SK-N-SH treated with all-trans-retinoic acid at 6 μM for 48 hours (cell line): ENCODE data around the gene SARS2.

Source experiments
- ARNTL ChIP-seq: fragments of 450-650 bp; formaldehyde crosslinking; IDR thresholded peaks from 2 replicates; pipeline ENCODE4 v1.5.0; 2020; ENCODE audit warnings: low read depth, mild to moderate bottlenecking, moderate library complexity, borderline replicate concordance
- CREB5 ChIP-seq: fragments of 250-450 bp; sonication (Bioruptor Pico); IDR thresholded peaks from 2 replicates; pipeline ENCODE4 v1.5.1; 2020; ENCODE audit warnings: low read depth, mild to moderate bottlenecking, moderate library complexity
- CSRNP3 ChIP-seq: fragments of 250-450 bp; sonication (Bioruptor Pico); IDR thresholded peaks from 2 replicates; pipeline ENCODE4 v1.5.1; 2021; ENCODE audit warnings: mild to moderate bottlenecking, moderate library complexity
- ISL1 ChIP-seq: fragments of 250-450 bp; sonication (Bioruptor Pico); IDR thresholded peaks from 2 replicates; pipeline ENCODE4 v2.1.2; 2022; ENCODE audit warnings: mild to moderate bottlenecking, moderate library complexity
- PATZ1 ChIP-seq: fragments of 250-450 bp; sonication (Bioruptor Pico); IDR thresholded peaks from 2 replicates; pipeline ENCODE4 v1.8.0; 2020; ENCODE audit warnings: mild to moderate bottlenecking, moderate library complexity, borderline replicate concordance
- POU6F1 ChIP-seq: fragments of 250-450 bp; sonication (Bioruptor Pico); IDR thresholded peaks from 2 replicates; pipeline ENCODE4 v1.8.0; 2021; ENCODE audit warnings: low read depth, mild to moderate bottlenecking, moderate library complexity, borderline replicate concordance
- RARB ChIP-seq: fragments of 250-450 bp; sonication (Bioruptor Pico); IDR thresholded peaks from 2 replicates; pipeline ENCODE4 v1.8.0; 2021; ENCODE audit warnings: mild to moderate bottlenecking, moderate library complexity
- TOX ChIP-seq: fragments of 250-450 bp; sonication (Bioruptor Pico); IDR thresholded peaks from 2 replicates; pipeline ENCODE4 v1.8.0; 2021; ENCODE audit warnings: mild to moderate bottlenecking, moderate library complexity, borderline replicate concordance
- ZC3H10 ChIP-seq: fragments of 250-450 bp; sonication (Bioruptor Pico); IDR thresholded peaks from 2 replicates; pipeline ENCODE4 v1.5.1; 2021; ENCODE audit warnings: mild to moderate bottlenecking, moderate library complexity
- ZFP3 ChIP-seq: fragments of 250-450 bp; sonication (Bioruptor Pico); IDR thresholded peaks from 2 replicates; pipeline ENCODE4 v1.5.0; 2020; ENCODE audit warnings: mild to moderate bottlenecking, moderate library complexity
- ZNF70 ChIP-seq: fragments of 450-650 bp; formaldehyde crosslinking; IDR thresholded peaks from 2 replicates; pipeline ENCODE4 v1.5.0; 2020; ENCODE audit warnings: mild to moderate bottlenecking, moderate library complexity
- TF ChIP-seq, protein P1 (sequence below): fragments of 250-450 bp; sonication (Bioruptor Pico); IDR thresholded peaks from 2 replicates; pipeline ENCODE4 v1.5.0; 2020; ENCODE audit warnings: mild to moderate bottlenecking, moderate library complexity

- TF ChIP-seq ARNTL (CRISPR knock-in tag): no peak
- TF ChIP-seq POU6F1 (CRISPR knock-in tag): no peak
- TF ChIP-seq ZNF70 (CRISPR knock-in tag): no peak
- TF ChIP-seq, protein P1, sequence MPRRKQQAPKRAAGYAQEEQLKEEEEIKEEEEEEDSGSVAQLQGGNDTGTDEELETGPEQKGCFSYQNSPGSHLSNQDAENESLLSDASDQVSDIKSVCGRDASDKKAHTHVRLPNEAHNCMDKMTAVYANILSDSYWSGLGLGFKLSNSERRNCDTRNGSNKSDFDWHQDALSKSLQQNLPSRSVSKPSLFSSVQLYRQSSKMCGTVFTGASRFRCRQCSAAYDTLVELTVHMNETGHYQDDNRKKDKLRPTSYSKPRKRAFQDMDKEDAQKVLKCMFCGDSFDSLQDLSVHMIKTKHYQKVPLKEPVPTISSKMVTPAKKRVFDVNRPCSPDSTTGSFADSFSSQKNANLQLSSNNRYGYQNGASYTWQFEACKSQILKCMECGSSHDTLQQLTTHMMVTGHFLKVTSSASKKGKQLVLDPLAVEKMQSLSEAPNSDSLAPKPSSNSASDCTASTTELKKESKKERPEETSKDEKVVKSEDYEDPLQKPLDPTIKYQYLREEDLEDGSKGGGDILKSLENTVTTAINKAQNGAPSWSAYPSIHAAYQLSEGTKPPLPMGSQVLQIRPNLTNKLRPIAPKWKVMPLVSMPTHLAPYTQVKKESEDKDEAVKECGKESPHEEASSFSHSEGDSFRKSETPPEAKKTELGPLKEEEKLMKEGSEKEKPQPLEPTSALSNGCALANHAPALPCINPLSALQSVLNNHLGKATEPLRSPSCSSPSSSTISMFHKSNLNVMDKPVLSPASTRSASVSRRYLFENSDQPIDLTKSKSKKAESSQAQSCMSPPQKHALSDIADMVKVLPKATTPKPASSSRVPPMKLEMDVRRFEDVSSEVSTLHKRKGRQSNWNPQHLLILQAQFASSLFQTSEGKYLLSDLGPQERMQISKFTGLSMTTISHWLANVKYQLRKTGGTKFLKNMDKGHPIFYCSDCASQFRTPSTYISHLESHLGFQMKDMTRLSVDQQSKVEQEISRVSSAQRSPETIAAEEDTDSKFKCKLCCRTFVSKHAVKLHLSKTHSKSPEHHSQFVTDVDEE (CRISPR knock-in tag): no peak
- TF ChIP-seq ZFP3 (CRISPR knock-in tag): no peak
- no peak for TF ChIP-seq TOX (CRISPR knock-in tag)
- no peak for TF ChIP-seq ISL1 (CRISPR knock-in tag)
- no peak for TF ChIP-seq ZC3H10
- no peak for TF ChIP-seq PATZ1 (CRISPR knock-in tag)
- no peak for TF ChIP-seq RARB (CRISPR knock-in tag)
- no peak for TF ChIP-seq CREB5 (CRISPR knock-in tag)
- no peak for TF ChIP-seq CSRNP3
Measured at GRCh38 chr19:38898788-38899446, 31.6 kb downstream of the SARS2 start.
